Endodermal cell (in vitro differentiated cells): ENCODE data around the gene TARS1. TPM values are rescaled to one million over a fixed set of nuclear protein-coding genes. Genes with fewer than 3 reads are reported as not detected.
A peak's percentile ranks its signal among the peaks of the same experiment; 100 is the strongest.

Source experiments
- DNase-seq: peaks from one replicate; pipeline ENCODE4 v3.0.0-alpha.2; 2017
- H3K27ac ChIP-seq: 2 replicates; pipeline ENCODE4 v1.5.1; 2013; ENCODE audit warnings: mild to moderate bottlenecking, low read depth, low read length, moderate library complexity
- H3K27me3 ChIP-seq: 2 replicates; pipeline ENCODE4 v1.6.1; 2013; ENCODE audit warnings: mild to moderate bottlenecking, low read length, moderate library complexity; ENCODE audit not compliant: insufficient read depth, control insufficient read depth, poor library complexity, severe bottlenecking
- H3K36me3 ChIP-seq: 2 replicates; pipeline ENCODE4 v1.7.0; 2013; ENCODE audit warnings: mild to moderate bottlenecking, low read length, moderate library complexity; ENCODE audit not compliant: control insufficient read depth, insufficient read depth
- H3K4me1 ChIP-seq: one replicate; pipeline ENCODE4 v1.7.0; 2013; ENCODE audit warnings: low read length; ENCODE audit not compliant: control insufficient read depth, insufficient read depth
- H3K4me3 ChIP-seq: 2 replicates; pipeline ENCODE4 v1.5.1; 2013; ENCODE audit warnings: mild to moderate bottlenecking, low read length, moderate library complexity
- H3K9ac ChIP-seq: 2 replicates; pipeline ENCODE4 v1.6.1; 2013; ENCODE audit warnings: mild to moderate bottlenecking, low read length, moderate library complexity; ENCODE audit not compliant: poor library complexity, severe bottlenecking; ENCODE audit errors: extremely low read depth
- H3K9me3 ChIP-seq: 2 replicates; pipeline ENCODE4 v1.6.1; 2013; ENCODE audit warnings: mild to moderate bottlenecking, low read length, moderate library complexity; ENCODE audit not compliant: control insufficient read depth
- H3K27ac Mint-ChIP-seq: 2 replicates; pipeline ENCODE4 v1.8.0; 2020; ENCODE audit warnings: mixed read lengths
- H3K27me3 Mint-ChIP-seq: 2 replicates; pipeline ENCODE4 v1.8.0; 2021; ENCODE audit warnings: mild to moderate bottlenecking, mixed read lengths; ENCODE audit not compliant: insufficient read depth
- H3K36me3 Mint-ChIP-seq: 2 replicates; pipeline ENCODE4 v1.8.0; 2020; ENCODE audit warnings: low read depth, mixed read lengths
- H3K4me1 Mint-ChIP-seq: 2 replicates; pipeline ENCODE4 v1.8.0; 2020; ENCODE audit warnings: mixed read lengths
- H3K4me3 Mint-ChIP-seq: 2 replicates; pipeline ENCODE4 v1.8.0; 2020; ENCODE audit warnings: mild to moderate bottlenecking, moderate library complexity, mixed read lengths
- H3K9me3 Mint-ChIP-seq: 2 replicates; pipeline ENCODE4 v1.8.0; 2020; ENCODE audit warnings: mild to moderate bottlenecking, mixed read lengths
- WGBS, 2 experiments: methylation state at CpG; one replicate each; pipeline versions ENCODE4 v1.1.5 to v1.1.7; 2013; ENCODE audit warnings: missing lambda C conversion rate in 2 of 2, mixed read lengths in 1 of 2; ENCODE audit not compliant: insufficient coverage in 1 of 2, insufficient read length in 1 of 2; 5-methylcytosine and 5-hydroxymethylcytosine counted together
- total RNA-seq, 2 donors: library from RNA; stranded (reverse); fragmentation: NEBNext Ultra II Directional in 1 of 2; extraction: Animal tissue kit (Norgen Biotek cat#: 25700) in 1 of 2; gene quantifications; 2 replicates in 1 of 2; 3 replicates in 1 of 2; pipeline ENCODE4 v1.2.1, GENCODE V29; 2021
- TF ChIP-seq, protein P1 (sequence below): fragments of 200-600 bp; sonication (generic); conservative IDR thresholded peaks from 2 replicates; pipeline ENCODE4 v1.5.0; 2021; ENCODE audit warnings: antibody characterized with exemption, mild to moderate bottlenecking

TARS1 gene
- total RNA-seq, 2 donors from 2014 or later, result 143 to 179 TPM

DNA sequence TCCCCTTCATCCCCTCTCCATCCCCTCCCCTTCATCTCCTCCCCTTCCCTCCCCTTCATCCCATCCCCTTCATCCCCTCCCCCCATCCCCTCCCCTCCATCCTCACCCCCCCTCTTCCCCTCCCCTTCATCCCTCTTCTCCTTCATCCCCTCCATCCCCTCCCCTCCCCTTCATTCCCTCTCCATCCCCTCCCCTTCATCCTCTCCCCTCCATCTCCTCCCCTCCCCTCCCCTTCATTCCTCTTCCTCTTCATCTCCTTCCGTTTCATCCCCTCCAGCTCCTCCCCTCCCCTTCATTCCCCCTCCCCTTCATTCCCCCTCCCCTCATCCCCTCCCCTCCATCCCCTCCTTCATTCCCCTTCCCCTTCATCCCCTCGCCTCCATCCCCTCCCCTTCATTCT is 40.1 kb downstream of the TARS1 start:
- 82% methylated on average over 2 of the region's 2 CpGs; no CpG with 5 or more reads in 1 of the 2 experiments for WGBS, 2 experiments
- Histone ChIP-seq H3K27me3 (no peaks in the 10 kb centered on the region), H3K4me3 (no peak overlapping the region), H3K27ac (no peak overlapping the region), H3K4me1 (peaks cover 8% of the 10 kb centered on the region), H3K9me3 (no peaks in the 10 kb centered on the region), H3K9ac (no peak overlapping the region), H3K36me3 (peaks cover 14% of the 10 kb centered on the region)
- no peak for DNase-seq
- Mint-ChIP-seq H3K36me3 (peaks cover 31% of the 10 kb centered on the region), H3K27ac (no peak overlapping the region), H3K4me3 (no peak overlapping the region), H3K9me3 (no peaks in the 10 kb centered on the region), H3K27me3 (no peaks in the 10 kb centered on the region), H3K4me1 (peaks cover 15% of the 10 kb centered on the region)
- TF ChIP-seq, protein P1, sequence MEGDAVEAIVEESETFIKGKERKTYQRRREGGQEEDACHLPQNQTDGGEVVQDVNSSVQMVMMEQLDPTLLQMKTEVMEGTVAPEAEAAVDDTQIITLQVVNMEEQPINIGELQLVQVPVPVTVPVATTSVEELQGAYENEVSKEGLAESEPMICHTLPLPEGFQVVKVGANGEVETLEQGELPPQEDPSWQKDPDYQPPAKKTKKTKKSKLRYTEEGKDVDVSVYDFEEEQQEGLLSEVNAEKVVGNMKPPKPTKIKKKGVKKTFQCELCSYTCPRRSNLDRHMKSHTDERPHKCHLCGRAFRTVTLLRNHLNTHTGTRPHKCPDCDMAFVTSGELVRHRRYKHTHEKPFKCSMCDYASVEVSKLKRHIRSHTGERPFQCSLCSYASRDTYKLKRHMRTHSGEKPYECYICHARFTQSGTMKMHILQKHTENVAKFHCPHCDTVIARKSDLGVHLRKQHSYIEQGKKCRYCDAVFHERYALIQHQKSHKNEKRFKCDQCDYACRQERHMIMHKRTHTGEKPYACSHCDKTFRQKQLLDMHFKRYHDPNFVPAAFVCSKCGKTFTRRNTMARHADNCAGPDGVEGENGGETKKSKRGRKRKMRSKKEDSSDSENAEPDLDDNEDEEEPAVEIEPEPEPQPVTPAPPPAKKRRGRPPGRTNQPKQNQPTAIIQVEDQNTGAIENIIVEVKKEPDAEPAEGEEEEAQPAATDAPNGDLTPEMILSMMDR, result no peak

DNA sequence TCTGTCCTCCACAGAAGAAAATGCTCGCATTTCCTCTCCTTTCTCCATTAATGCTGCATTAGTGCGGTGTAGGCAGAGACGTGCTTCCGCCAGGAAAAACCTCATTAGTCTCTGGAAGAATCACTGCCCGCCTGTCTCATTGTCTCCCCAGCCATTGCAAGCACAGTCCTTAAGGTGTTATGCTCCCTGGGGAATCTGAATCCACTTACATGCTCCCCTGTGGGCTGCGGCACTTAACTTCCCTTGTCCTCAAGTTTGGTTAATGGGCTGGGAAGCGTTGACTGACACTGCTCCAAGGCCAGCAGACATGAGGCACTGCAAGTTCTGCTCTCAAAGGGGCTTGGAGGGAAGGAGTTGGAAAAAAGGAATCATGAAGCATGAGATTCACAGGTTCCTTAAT is 41.6 kb downstream of the TARS1 start:
- no peak overlapping the region for H3K27ac ChIP-seq
- Mint-ChIP-seq H3K27ac (peak overlapping the region; percentile 66), H3K27me3 (no peaks in the 10 kb centered on the region), H3K4me3 (no peak overlapping the region), H3K36me3 (peaks cover 18% of the 10 kb centered on the region), H3K4me1 (peaks cover 25% of the 10 kb centered on the region), H3K9me3 (no peaks in the 10 kb centered on the region)
- H3K4me3 ChIP-seq, result no peak overlapping the region
- peaks cover 3% of the 10 kb centered on the region for H3K9me3 ChIP-seq
- no peaks in the 10 kb centered on the region for H3K27me3 ChIP-seq
- H3K9ac ChIP-seq, result peak overlapping the region; percentile 17
- DNase-seq, result peak; percentile 92
- TF ChIP-seq, protein P1, result no peak
- H3K36me3 ChIP-seq, result peaks cover under 1% of the 10 kb centered on the region
- peaks cover 8% of the 10 kb centered on the region for H3K4me1 ChIP-seq
- WGBS, 2 experiments, result 31 to 60% methylated on average over 7 of the region's 7 CpGs

DNA sequence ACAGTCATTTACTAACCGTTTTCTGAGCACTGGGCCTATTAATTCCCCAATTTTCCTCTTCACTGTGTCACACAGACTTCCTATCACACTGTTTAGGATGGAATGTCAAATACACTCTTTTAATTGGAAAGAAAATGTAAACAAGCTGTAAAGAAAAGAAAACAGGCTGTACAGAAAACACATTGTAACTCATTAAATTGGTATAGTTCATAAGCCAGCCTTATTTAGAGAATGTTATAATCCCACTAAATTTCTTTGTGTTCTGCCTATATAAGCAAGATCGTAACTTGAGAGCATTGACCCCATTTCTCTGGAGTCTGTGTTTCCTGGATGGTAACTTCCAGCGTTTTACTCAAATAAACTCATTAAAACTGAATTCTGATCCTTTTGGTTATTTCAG is 46.5 kb downstream of the TARS1 start:
- H3K9me3 Mint-ChIP-seq, result peaks cover 14% of the 10 kb centered on the region
- Histone ChIP-seq H3K27ac (no peak overlapping the region), H3K9ac (no peak overlapping the region), H3K4me3 (peak overlapping the region; percentile 55), H3K4me1 (peaks cover 8% of the 10 kb centered on the region), H3K27me3 (no peaks in the 10 kb centered on the region), H3K9me3 (peaks cover 32% of the 10 kb centered on the region), H3K36me3 (no peaks in the 10 kb centered on the region)
- no peak overlapping the region for H3K4me3 Mint-ChIP-seq
- H3K4me1 Mint-ChIP-seq, result peaks cover 35% of the 10 kb centered on the region
- H3K27ac Mint-ChIP-seq, result no peak overlapping the region
- H3K36me3 Mint-ChIP-seq, result peaks cover 3% of the 10 kb centered on the region
- H3K27me3 Mint-ChIP-seq, result no peaks in the 10 kb centered on the region
- 93 to 100% methylated on average over 1 to 3 of the region's 3 CpGs for WGBS, 2 experiments
- no peak for DNase-seq
- TF ChIP-seq, protein P1, result no peak
